ENCODE measurements around the gene MCF2L2.
"Not testable (repeated sequence)": the region's sequence is repeated elsewhere in the genome, so short reads cannot be mapped to it uniquely, and the experiment has no call there.

Gene MCF2L2

GRCh38 chr3:183377307-183377959, 51.0 kb downstream of the MCF2L2 start:
- ChIA-PET CTCF (interaction anchor here (2.0 kb wide), 1 partner anchor 193 kb away, joined by 12 read pairs; no protein-coding TSS in a partner anchor), POLR2A (ENCODE audit: low non-redundant PET) (no interaction called here)
- peak; percentile 65 for DNase-seq (ENCODE audit: low spot score)
- H3K27ac ChIP-seq, result no peak overlapping the region
- TF ChIP-seq CTCF (conservative IDR thresholded peaks at IDR 0.05; ENCODE audit: low read depth), result no peak

- no peak for TF ChIP-seq CTCF (conservative IDR thresholded peaks at IDR 0.05; ENCODE audit: low read depth)
- H3K27ac ChIP-seq, result no peak overlapping the region
- CTCF ChIA-PET, result interaction anchor here (0.6 kb wide), 1 partner anchor 126 kb away, joined by 3 read pairs; no protein-coding TSS in a partner anchor
- POLR2A ChIA-PET (ENCODE audit: low non-redundant PET), result no interaction called here
- DNase-seq (ENCODE audit: low spot score), result no peak
Measured at GRCh38 chr3:183375787-183376186, 52.6 kb downstream of the MCF2L2 start.

GRCh38 chr3:183375337-183375736, 53.1 kb downstream of the MCF2L2 start:
- no peak overlapping the region for H3K27ac ChIP-seq
- no peak for DNase-seq (ENCODE audit: low spot score)
- no peak for TF ChIP-seq CTCF (conservative IDR thresholded peaks at IDR 0.05; ENCODE audit: low read depth)
- CTCF ChIA-PET, result interaction anchor here (0.6 kb wide), 1 partner anchor 125 kb away, joined by 3 read pairs; no protein-coding TSS in a partner anchor
- POLR2A ChIA-PET (ENCODE audit: low non-redundant PET), result no interaction called here

- CTCF ChIA-PET, result interaction anchor here (1.2 kb wide), 1 partner anchor 9 kb away, joined by 3 read pairs; no protein-coding TSS in a partner anchor
- POLR2A ChIA-PET (ENCODE audit: low non-redundant PET), result no interaction called here
- no peak overlapping the region for H3K27ac ChIP-seq
- no peak for DNase-seq (ENCODE audit: low spot score)
- TF ChIP-seq CTCF (conservative IDR thresholded peaks at IDR 0.05; ENCODE audit: low read depth), result no peak
Measured at GRCh38 chr3:183372911-183373310, 55.5 kb downstream of the MCF2L2 start.

GRCh38 chr3:183371600-183371968, 56.8 kb downstream of the MCF2L2 start:
- not testable (repeated sequence) for DNase-seq (ENCODE audit: low spot score)
- peak overlapping the region; percentile 94 for H3K27ac ChIP-seq
- POLR2A ChIA-PET (ENCODE audit: low non-redundant PET), result interaction anchor here (0.6 kb wide), 1 partner anchor 21 kb away, joined by 5 read pairs; no protein-coding TSS in a partner anchor
- CTCF ChIA-PET, result interaction anchor here (0.7 to 1.2 kb wide), 2 partner anchors 10 to 655 kb away, joined by 4 to 5 read pairs; no protein-coding TSS in a partner anchor

GRCh38 chr3:183370391-183370790, 58.0 kb downstream of the MCF2L2 start:
- POLR2A ChIA-PET (ENCODE audit: low non-redundant PET), result no interaction called here
- H3K27ac ChIP-seq, result peak overlapping the region; percentile 94
- peak; percentile 23 for DNase-seq (ENCODE audit: low spot score)
- TF ChIP-seq CTCF (conservative IDR thresholded peaks at IDR 0.05; ENCODE audit: low read depth), result no peak
- CTCF ChIA-PET, result interaction anchor here (1.2 kb wide), 1 partner anchor 12 kb away, joined by 4 read pairs; no protein-coding TSS in a partner anchor

GRCh38 chr3:183369627-183370026, 58.8 kb downstream of the MCF2L2 start:
- POLR2A ChIA-PET (ENCODE audit: low non-redundant PET), result no interaction called here
- peak overlapping the region; percentile 94 for H3K27ac ChIP-seq
- no peak for DNase-seq (ENCODE audit: low spot score)
- CTCF ChIA-PET, result interaction anchor here (0.6 to 0.7 kb wide), 2 partner anchors 115 to 145 kb away, joined by 3 to 4 read pairs; no protein-coding TSS in a partner anchor
- no peak for TF ChIP-seq CTCF (conservative IDR thresholded peaks at IDR 0.05; ENCODE audit: low read depth)

Data from RWPE1 (cell line).